IMR-90 (cell line): ENCODE data around the gene NUCB2. TPM values are rescaled to one million over a fixed set of nuclear protein-coding genes. Genes with fewer than 3 reads are reported as not detected.
A peak's percentile ranks its signal among the peaks of the same experiment; 100 is the strongest.

Source experiments
- ATAC-seq: fragments of 200-7000 bp; cut with Tn5 transposase; 2 replicates; pipeline ENCODE4 v1.9.1; 2020; ENCODE audit warnings: low read depth, mild to moderate bottlenecking, moderate library complexity
- BruUV-seq: library from RNA; stranded (reverse); fragments of 400-500 nt; replicated peaks from 2 replicates; lab custom pipeline; 2021; lab: Mats Ljungman, UMichigan
- CTCF ChIA-PET: fragments of 300-600 bp; formaldehyde crosslinking; extraction: SDS; loops from one replicate; lab custom pipeline; 2021; ENCODE audit warnings: antibody characterized with exemption; lab: Yijun Ruan, JAX
- POLR2A ChIA-PET: fragments of 300-600 bp; sonication (Branson Sonifier 250); formaldehyde crosslinking; loops from one replicate; lab custom pipeline; 2022; ENCODE audit warnings: antibody characterized with exemption; ENCODE audit not compliant: unreplicated experiment; lab: Charles Lee
- DNase-seq: peaks from one replicate; pipeline ENCODE4 v3.0.0; 2013
- H2AFZ ChIP-seq: replicated peaks from 2 replicates; pipeline ENCODE3; 2013; ENCODE audit warnings: low read length, mild to moderate bottlenecking; ENCODE audit not compliant: poor library complexity
- H2AK5ac ChIP-seq: 2 replicates; pipeline ENCODE4 v1.6.1; 2013; ENCODE audit warnings: low read depth, low read length, inconsistent platforms
- H2AK9ac ChIP-seq: replicated peaks from 2 replicates; pipeline ENCODE3; 2013; ENCODE audit warnings: mild to moderate bottlenecking, low read depth, low read length, moderate library complexity; ENCODE audit not compliant: poor library complexity
- H2BK120ac ChIP-seq: 2 replicates; pipeline ENCODE4 v1.6.1; 2013; ENCODE audit warnings: low read depth, low read length, inconsistent platforms
- H2BK15ac ChIP-seq: 3 replicates; pipeline ENCODE4 v1.6.1; 2013; ENCODE audit warnings: low read depth, low read length, inconsistent platforms
- H2BK20ac ChIP-seq: 2 replicates; pipeline ENCODE4 v1.6.1; 2013; ENCODE audit warnings: low read depth, mild to moderate bottlenecking, inconsistent platforms, low read length, moderate library complexity
- H2BK5ac ChIP-seq: 2 replicates; pipeline ENCODE4 v1.6.1; 2013; ENCODE audit warnings: mild to moderate bottlenecking, low read depth, low read length, inconsistent platforms; ENCODE audit not compliant: poor library complexity, severe bottlenecking
- H3K14ac ChIP-seq: replicated peaks from 2 replicates; pipeline ENCODE4 v1.6.1; 2013; ENCODE audit warnings: low read depth, low read length, inconsistent platforms
- H3K18ac ChIP-seq: 2 replicates; pipeline ENCODE4 v1.6.1; 2013; ENCODE audit warnings: low read depth, low read length, control low read depth
- H3K23ac ChIP-seq: 2 replicates; pipeline ENCODE4 v1.6.1; 2013; ENCODE audit warnings: low read depth, low read length, inconsistent platforms
- H3K27ac ChIP-seq: 2 replicates; pipeline ENCODE4 v1.5.1; 2013; ENCODE audit warnings: mild to moderate bottlenecking, control low read depth, low read length; ENCODE audit not compliant: insufficient read depth
- H3K27me3 ChIP-seq: 2 replicates; pipeline ENCODE4 v1.6.1; 2013; ENCODE audit warnings: low read length; ENCODE audit not compliant: control insufficient read depth, insufficient read depth
- H3K36me3 ChIP-seq: 2 replicates; pipeline ENCODE4 v1.6.1; 2013; ENCODE audit warnings: low read length, mixed read lengths; ENCODE audit not compliant: control insufficient read depth, insufficient read depth
- H3K4ac ChIP-seq: 2 replicates; pipeline ENCODE4 v1.6.1; 2013; ENCODE audit warnings: low read depth, low read length, inconsistent platforms
- H3K4me1 ChIP-seq: 2 replicates; pipeline ENCODE4 v1.6.1; 2013; ENCODE audit warnings: low read length, mixed read lengths; ENCODE audit not compliant: control insufficient read depth, insufficient read depth
- H3K4me2 ChIP-seq: 2 replicates; pipeline ENCODE4 v1.6.1; 2013; ENCODE audit warnings: low read depth, mild to moderate bottlenecking, control low read depth, low read length, moderate library complexity
- H3K4me3 ChIP-seq: 2 replicates; pipeline ENCODE4 v1.5.1; 2013; ENCODE audit warnings: low read depth, mild to moderate bottlenecking, control low read depth, low read length, moderate library complexity; ENCODE audit not compliant: insufficient read depth
- H3K56ac ChIP-seq: 2 replicates; pipeline ENCODE4 v1.6.1; 2013; ENCODE audit warnings: low read length, inconsistent platforms; ENCODE audit not compliant: insufficient read depth; ENCODE audit errors: extremely low read depth
- H3K79me1 ChIP-seq, 2 experiments: 2 replicates each; pipeline ENCODE4 v1.6.1; 2013; ENCODE audit warnings: low read length in 2 of 2, inconsistent platforms in 1 of 2, low read depth in 1 of 2
- H3K9ac ChIP-seq: 2 replicates; pipeline ENCODE4 v1.6.1; 2013; ENCODE audit warnings: low read depth, low read length, control low read depth
- H3K9me1 ChIP-seq: 2 replicates; pipeline ENCODE4 v1.6.1; 2013; ENCODE audit warnings: low read length, inconsistent platforms; ENCODE audit not compliant: insufficient read depth
- H3K9me3 ChIP-seq: 2 replicates; pipeline ENCODE4 v1.6.1; 2013; ENCODE audit warnings: low read length; ENCODE audit not compliant: control insufficient read depth, insufficient read depth
- H4K20me1 ChIP-seq: 2 replicates; pipeline ENCODE4 v1.6.1; 2013; ENCODE audit warnings: low read length, inconsistent platforms; ENCODE audit not compliant: insufficient read depth
- H4K5ac ChIP-seq: 2 replicates; pipeline ENCODE4 v1.6.1; 2013; ENCODE audit warnings: mild to moderate bottlenecking, low read depth, low read length, control low read depth
- H4K8ac ChIP-seq, 2 experiments: 2 replicates each; pipeline ENCODE4 v1.6.1; 2013; ENCODE audit warnings: low read depth in 2 of 2, low read length in 2 of 2, control low read depth in 1 of 2, inconsistent platforms in 1 of 2
- H4K91ac ChIP-seq: 2 replicates; pipeline ENCODE4 v1.6.1; 2013; ENCODE audit warnings: low read depth, low read length, inconsistent platforms; ENCODE audit not compliant: insufficient read depth
- BHLHE40 ChIP-seq: fragments of 150-350 bp; IDR thresholded peaks from 2 replicates; pipeline ENCODE4 v1.6.1; 2016; ENCODE audit warnings: mild to moderate bottlenecking, low read depth, low read length
- CEBPB ChIP-seq: IDR thresholded peaks from 2 replicates; pipeline ENCODE4 v1.6.1; 2012; ENCODE audit warnings: low read depth, low read length, improper control_type of control experiment
- CHD1 ChIP-seq: IDR thresholded peaks from 2 replicates; pipeline ENCODE4 v1.6.1; 2012; ENCODE audit warnings: low read depth, low read length, improper control_type of control experiment
- CTCF ChIP-seq: conservative IDR thresholded peaks from 2 replicates; pipeline ENCODE4 v1.5.1; 2012; ENCODE audit warnings: mild to moderate bottlenecking, low read depth, low read length, improper control_type of control experiment
- ELK1 ChIP-seq: fragments of 150-350 bp; IDR thresholded peaks from 2 replicates; pipeline ENCODE4 v1.6.1; 2016; ENCODE audit warnings: low read depth, mild to moderate bottlenecking, low read length, moderate library complexity, borderline replicate concordance
- FOS ChIP-seq: fragments of 150-350 bp; IDR thresholded peaks from 2 replicates; pipeline ENCODE4 v1.6.1; 2016; ENCODE audit warnings: low read depth, low read length
- MAFK ChIP-seq: IDR thresholded peaks from 2 replicates; pipeline ENCODE4 v1.6.1; 2012; ENCODE audit warnings: low read depth, low read length, improper control_type of control experiment
- MAZ ChIP-seq: IDR thresholded peaks from 2 replicates; pipeline ENCODE4 v1.6.1; 2012; ENCODE audit warnings: low read depth, mild to moderate bottlenecking, low read length, improper control_type of control experiment, moderate library complexity, borderline replicate concordance
- MXI1 ChIP-seq: IDR thresholded peaks from 2 replicates; pipeline ENCODE4 v1.6.1; 2012; ENCODE audit warnings: low read depth, mild to moderate bottlenecking, low read length, moderate library complexity, borderline replicate concordance
- NFE2L2 ChIP-seq: fragments of 150-350 bp; IDR thresholded peaks from 2 replicates; pipeline ENCODE4 v1.6.1; 2016; ENCODE audit warnings: low read depth, mild to moderate bottlenecking, low read length
- POLR2A ChIP-seq: IDR thresholded peaks from 2 replicates; pipeline ENCODE4 v1.6.1; 2012; ENCODE audit warnings: mild to moderate bottlenecking, low read depth, low read length
- RAD21 ChIP-seq: IDR thresholded peaks from 2 replicates; pipeline ENCODE4 v1.6.1; 2012; ENCODE audit warnings: low read length, improper control_type of control experiment
- RCOR1 ChIP-seq: IDR thresholded peaks from 2 replicates; pipeline ENCODE4 v1.6.1; 2012; ENCODE audit warnings: mild to moderate bottlenecking, low read length, improper control_type of control experiment; ENCODE audit not compliant: insufficient replicate concordance
- RFX5 ChIP-seq: IDR thresholded peaks from 2 replicates; pipeline ENCODE4 v1.8.0; 2012; ENCODE audit warnings: low read depth, mild to moderate bottlenecking, low read length, moderate library complexity
- SMC3 ChIP-seq: fragments of 150-350 bp; IDR thresholded peaks from 2 replicates; pipeline ENCODE4 v1.6.1; 2016; ENCODE audit warnings: low read depth, mild to moderate bottlenecking, antibody characterized with exemption, low read length, moderate library complexity
- USF2 ChIP-seq: fragments of 150-350 bp; IDR thresholded peaks from 2 replicates; pipeline ENCODE4 v1.6.1; 2017; ENCODE audit warnings: mild to moderate bottlenecking, antibody characterized with exemption, low read length, low read depth
- WGBS, 2 experiments: methylation state at CpG; one replicate each; pipeline versions ENCODE4 v1.1.5 to v1.1.7; 2013; ENCODE audit warnings: missing lambda C conversion rate in 2 of 2; ENCODE audit not compliant: insufficient read length in 1 of 2; ENCODE audit errors: extremely low coverage in 2 of 2; 5-methylcytosine and 5-hydroxymethylcytosine counted together
- dilution Hi-C: fragments of 300-500 bp; cut with HindIII; formaldehyde crosslinking; loops from one replicate; pipeline ENCODE4 v1.14.3; 2018; ENCODE audit warnings: low sequenced_read_pairs; ENCODE audit not compliant: unreplicated experiment
- in situ Hi-C: fragments of 300-500 bp; cut with MboI; formaldehyde crosslinking; loops from 3 replicates; pipeline ENCODE4 v1.14.3; 2019; ENCODE audit warnings: low sequenced_read_pairs, inconsistent platforms, mixed read lengths
- intact Hi-C: fragments of 100-400 bp; cut with micrococcal nuclease; formaldehyde crosslinking; loops from 2 replicates; pipeline ENCODE4 v1.10.0; 2022
- polyA plus RNA-seq, 3 experiments: library from polyadenylated mRNA; depleted of rRNA; stranded (reverse); fragments of >200 nt; gene quantifications; 2 replicates each; pipeline ENCODE4 v1.2.3, GENCODE V29; 2012; ENCODE audit warnings: low replicate concordance in 1 of 3
- total RNA-seq: library from RNA; depleted of rRNA; stranded (reverse); fragments of >200 nt; gene quantifications from 2 replicates; pipeline ENCODE4 v1.2.3, GENCODE V29; 2012

Gene NUCB2
- total and polyA plus RNA-seq, 2 of the 4 experiments (the other 2 are of a cell fraction): 52.7 to 55.4 TPM

- intact Hi-C loops: no loop called here
- dilution Hi-C loops: no loop called here
- in situ Hi-C loops: loop anchor here (5.0 kb wide), 1 partner anchor 121 kb away; no protein-coding TSS in a partner anchor
Measured at GRCh38 chr11:17381156-17381555, 104.6 kb downstream of the NUCB2 start.

More at GRCh38 chr11:17381156-17381555, 104.6 kb downstream of the NUCB2 start:
- peak overlapping the region in 1 of 2 experiments; percentile 72; a peak in 2 of 4 replicates for H4K8ac ChIP-seq
- H3K4me3 ChIP-seq: no peak overlapping the region
- peak overlapping the region; percentile 56; the same call in 1 of the 2 replicates for H3K4me2 ChIP-seq
- ChIA-PET POLR2A (no interaction called here), CTCF (no interaction called here)
- no peak overlapping the region; the same call in 1 of the 2 replicates for H2AK5ac ChIP-seq
- H2BK15ac ChIP-seq: no peak overlapping the region; the same call in 2 of the 3 replicates
- H4K20me1 ChIP-seq: no peaks in the 10 kb centered on the region
- peak overlapping the region; percentile 64 for H3K14ac ChIP-seq
- peaks cover 22% of the 10 kb centered on the region for H3K9me1 ChIP-seq
- peak overlapping the region; percentile 21; the same call in 1 of the 2 replicates for H3K18ac ChIP-seq
- H3K4ac ChIP-seq: peak overlapping the region; percentile 64
- H2BK20ac ChIP-seq: peak overlapping the region; percentile 39; the same call in 1 of the 2 replicates
- no peaks in the 10 kb centered on the region for H3K27me3 ChIP-seq
- H3K9ac ChIP-seq: no peak overlapping the region
- H3K36me3 ChIP-seq: no peaks in the 10 kb centered on the region
- TF ChIP-seq RAD21 (no peak), FOS (no peak), NFE2L2 (no peak), MXI1 (no peak), RCOR1 (no peak), RFX5 (no peak), SMC3 (no peak), BHLHE40 (no peak), POLR2A (no peak), CTCF (no peak), ELK1 (no peak), CEBPB (no peak), CHD1 (no peak), USF2 (no peak), MAFK (no peak), MAZ (no peak)
- H2AFZ ChIP-seq: peak overlapping the region; percentile 88
- DNase-seq (peak; percentile 62), ATAC-seq (peak; percentile 22)
- no peak overlapping the region for H3K56ac ChIP-seq
- H3K4me1 ChIP-seq: peaks cover 11% of the 10 kb centered on the region
- H2BK120ac ChIP-seq: peak overlapping the region; percentile 51
- H3K27ac ChIP-seq: no peak overlapping the region
- peak overlapping the region; percentile 14; the same call in 1 of the 2 replicates for H4K91ac ChIP-seq
- peak overlapping the region; percentile 17 for H2AK9ac ChIP-seq
- BruUV-seq: no TSS peak
- H4K5ac ChIP-seq: peak overlapping the region; percentile 65; the same call in 1 of the 2 replicates
- no peaks in the 10 kb centered on the region for H3K9me3 ChIP-seq
- no peaks in the 10 kb centered on the region for H3K79me1 ChIP-seq
- no CpG with 5 or more reads among the region's 4 CpGs for WGBS, 2 experiments
- peak overlapping the region; percentile 75 for H2BK5ac ChIP-seq
- 0 out of 2 replicates have a peak overlapping the region, but pooled peaks have one; percentile 45 for H3K23ac ChIP-seq
